D341Med (cell line): ENCODE measurements around the gene LGALSL.

Experiments used
- DNase-seq: peaks from one replicate; pipeline ENCODE4 v3.0.0; 2012; ENCODE audit warnings: low spot score

LGALSL gene

GRCh38 chr2:64498438-64498837, 44.5 kb downstream of the LGALSL start:
- no peak for DNase-seq

DNA sequence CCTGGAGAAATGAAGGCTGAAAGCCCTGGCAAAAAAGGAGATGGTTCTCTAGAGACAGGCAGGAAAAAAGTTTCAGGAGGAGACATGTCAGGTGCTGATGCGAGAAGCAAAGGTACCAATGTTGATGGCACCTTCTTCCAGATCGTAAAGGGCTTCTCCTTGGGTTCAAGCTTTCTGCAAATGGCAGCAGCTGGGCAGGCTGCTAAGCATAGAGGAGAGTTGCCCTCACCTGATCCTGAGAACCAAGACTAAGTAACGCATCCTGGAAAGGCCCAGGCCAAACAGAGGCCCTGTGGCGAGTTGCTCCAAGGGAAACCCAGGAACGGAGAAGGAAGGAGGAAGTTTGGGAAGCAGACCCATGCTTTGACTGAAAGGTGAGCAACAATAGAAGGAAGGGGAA, 46.6 kb downstream of the LGALSL start:
- DNase-seq = no peak

GRCh38 chr2:64501946-64502345, 48.0 kb downstream of the LGALSL start:
- DNase-seq = no peak

- no peak for DNase-seq
Observed at GRCh38 chr2:64502860-64503259, 48.9 kb downstream of the LGALSL start.

DNA sequence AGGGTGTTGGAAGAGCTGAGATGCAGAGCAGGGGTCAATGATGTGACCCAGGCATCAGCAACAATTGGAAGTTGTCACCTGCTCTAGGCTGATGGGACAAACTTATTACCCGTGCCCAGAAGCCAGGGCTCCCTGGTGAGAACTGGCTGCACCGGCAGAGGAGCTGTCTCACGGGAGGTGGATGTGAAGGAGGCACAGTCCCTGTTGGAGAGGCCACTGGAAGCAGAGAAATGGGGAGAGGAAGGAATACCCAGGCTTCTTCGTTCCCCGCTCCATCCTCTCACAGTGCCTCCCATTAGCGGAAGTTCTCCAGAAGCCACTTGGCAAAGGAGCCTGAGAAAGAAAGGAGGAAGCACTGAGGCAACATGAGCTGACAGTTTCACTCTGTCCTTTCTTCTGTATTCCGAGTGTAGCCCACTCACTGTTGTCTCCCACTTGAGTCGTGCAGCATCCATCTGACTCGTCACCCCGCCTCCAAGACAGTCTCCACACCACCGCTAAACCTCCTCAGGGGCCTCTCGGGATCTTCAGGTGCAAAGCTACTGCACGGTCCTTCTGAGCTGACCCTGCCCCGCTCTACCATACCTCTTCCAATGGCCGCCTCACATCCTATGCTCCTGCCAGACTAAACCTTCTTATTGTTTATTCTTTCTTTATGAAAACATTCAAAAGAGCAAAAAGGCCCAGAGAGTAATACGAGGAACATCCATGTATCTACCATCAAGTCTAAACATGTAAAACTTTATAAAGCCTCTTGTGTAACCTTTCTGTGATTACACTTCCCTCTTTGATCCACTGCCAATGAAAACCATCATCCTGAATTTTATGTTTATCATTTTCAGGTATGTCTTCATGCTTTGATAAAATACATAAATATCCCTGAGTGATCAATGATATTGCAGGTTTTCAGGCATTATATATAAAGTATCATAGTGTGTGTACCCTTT, 51.1 kb downstream of the LGALSL start:
- no peak for DNase-seq

GRCh38 chr2:64506686-64507085, 52.7 kb downstream of the LGALSL start:
- no peak for DNase-seq
